ENCODE data around the gene FAM193B.

DNA sequence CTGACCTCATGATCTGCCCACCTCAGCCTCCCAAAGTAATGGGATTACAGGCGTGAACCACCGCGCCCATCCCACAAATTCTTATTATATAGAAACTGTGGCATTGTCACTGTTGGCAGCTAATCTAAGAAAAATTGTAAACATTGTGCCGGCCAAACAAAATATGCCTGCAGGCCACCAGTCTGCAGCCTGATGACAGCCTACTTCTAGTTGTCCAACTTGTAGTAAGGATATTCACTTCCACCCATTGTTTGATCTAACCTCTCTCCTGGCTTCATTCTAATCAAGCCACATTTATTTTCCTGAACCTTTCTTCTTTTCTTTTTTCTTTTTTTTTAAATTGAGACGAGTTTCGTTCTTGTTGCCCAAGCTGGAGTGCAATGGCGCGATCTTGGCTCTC lies 24.0 kb upstream of the FAM193B start:
- TF ChIP-seq, protein P1, sequence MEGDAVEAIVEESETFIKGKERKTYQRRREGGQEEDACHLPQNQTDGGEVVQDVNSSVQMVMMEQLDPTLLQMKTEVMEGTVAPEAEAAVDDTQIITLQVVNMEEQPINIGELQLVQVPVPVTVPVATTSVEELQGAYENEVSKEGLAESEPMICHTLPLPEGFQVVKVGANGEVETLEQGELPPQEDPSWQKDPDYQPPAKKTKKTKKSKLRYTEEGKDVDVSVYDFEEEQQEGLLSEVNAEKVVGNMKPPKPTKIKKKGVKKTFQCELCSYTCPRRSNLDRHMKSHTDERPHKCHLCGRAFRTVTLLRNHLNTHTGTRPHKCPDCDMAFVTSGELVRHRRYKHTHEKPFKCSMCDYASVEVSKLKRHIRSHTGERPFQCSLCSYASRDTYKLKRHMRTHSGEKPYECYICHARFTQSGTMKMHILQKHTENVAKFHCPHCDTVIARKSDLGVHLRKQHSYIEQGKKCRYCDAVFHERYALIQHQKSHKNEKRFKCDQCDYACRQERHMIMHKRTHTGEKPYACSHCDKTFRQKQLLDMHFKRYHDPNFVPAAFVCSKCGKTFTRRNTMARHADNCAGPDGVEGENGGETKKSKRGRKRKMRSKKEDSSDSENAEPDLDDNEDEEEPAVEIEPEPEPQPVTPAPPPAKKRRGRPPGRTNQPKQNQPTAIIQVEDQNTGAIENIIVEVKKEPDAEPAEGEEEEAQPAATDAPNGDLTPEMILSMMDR (IDR thresholded peaks at IDR 0.05): no peak
- no peak for TF ChIP-seq EZH2 (IDR thresholded peaks at IDR 0.05; ENCODE audit: borderline replicate concordance, insufficient read depth, low read depth, low read length, poor library complexity, severe bottlenecking)
